ENCODE results near the gene CD99.

CD99 gene

GRCh38 chrX:2694914-2695267, 3.8 kb downstream of the CD99 start:
- no peak for DNase-seq (ENCODE audit: insufficient read length, low spot score)
- TF ChIP-seq CTCF (IDR thresholded peaks at IDR 0.05; ENCODE audit: insufficient read depth, missing control alignments) = no peak
- FAIRE-seq = no peak

GRCh38 chrX:2696698-2697215, 5.7 kb downstream of the CD99 start:
- DNase-seq (ENCODE audit: insufficient read length, low spot score) (no peak), FAIRE-seq (no peak)
- TF ChIP-seq CTCF (IDR thresholded peaks at IDR 0.05; ENCODE audit: insufficient read depth, missing control alignments) = no peak

- no peak for TF ChIP-seq CTCF (IDR thresholded peaks at IDR 0.05; ENCODE audit: insufficient read depth, missing control alignments)
- no peak for DNase-seq (ENCODE audit: insufficient read length, low spot score)
- no peak for FAIRE-seq
Observed at GRCh38 chrX:2697306-2697705, 6.2 kb downstream of the CD99 start.

GRCh38 chrX:2697741-2698299, 6.7 kb downstream of the CD99 start:
- no peak for FAIRE-seq
- TF ChIP-seq CTCF (IDR thresholded peaks at IDR 0.05; ENCODE audit: insufficient read depth, missing control alignments) = no peak
- DNase-seq (ENCODE audit: insufficient read length, low spot score) = no peak

GRCh38 chrX:2698604-2699003, 7.5 kb downstream of the CD99 start:
- no peak for TF ChIP-seq CTCF (IDR thresholded peaks at IDR 0.05; ENCODE audit: insufficient read depth, missing control alignments)

GRCh38 chrX:2699959-2700358, 8.9 kb downstream of the CD99 start:
- FAIRE-seq (no peak), DNase-seq (ENCODE audit: insufficient read length, low spot score) (no peak)
- TF ChIP-seq CTCF (IDR thresholded peaks at IDR 0.05; ENCODE audit: insufficient read depth, missing control alignments) = no peak

More at GRCh38 chrX:2698604-2699003, 7.5 kb downstream of the CD99 start:
- FAIRE-seq (no peak), DNase-seq (ENCODE audit: insufficient read length, low spot score) (no peak)

- no peak for TF ChIP-seq CTCF (IDR thresholded peaks at IDR 0.05; ENCODE audit: insufficient read depth, missing control alignments)
- FAIRE-seq = no peak
- DNase-seq (ENCODE audit: insufficient read length, low spot score) = no peak
Observed at GRCh38 chrX:2700405-2701320, 9.6 kb downstream of the CD99 start.

Measured in D721Med (cell line).